ENCODE measurements around the gene RXRA.

GRCh38 chr9:134360180-134360759, 34.0 kb downstream of the RXRA start:
- TF ChIP-seq CTCF (IDR thresholded peaks at IDR 0.05; ENCODE audit: insufficient read depth, low read length, poor library complexity, severe bottlenecking) (no peak), EZH2phosphoT487 (conservative IDR thresholded peaks at IDR 0.05; ENCODE audit: low read length) (no peak)

Measured in SU-DHL-6 (cell line).